Lung (tissue), 12 donors: Measurements from ENCODE around the gene KCNK13. TPM values are rescaled to one million over a fixed set of nuclear protein-coding genes. Genes with fewer than 3 reads are reported as not detected.

Experiments
- ATAC-seq: fragments of 200-7000 bp; cut with Tn5 transposase; one replicate; pipeline ENCODE4 v1.9.1; 2020; ENCODE audit warnings: moderate number of reproducible peaks; ENCODE audit not compliant: insufficient read depth, low FRiP score
- DNase-seq, 3 donors: peaks; one replicate each; pipeline ENCODE4 v3.0.0-alpha.2; 2013 to 2017
- H3K27ac ChIP-seq, 2 donors: one replicate each; pipeline ENCODE4 v1.5.1; 2013; ENCODE audit warnings: mild to moderate bottlenecking in 2 of 2, moderate library complexity in 2 of 2, control low read depth in 1 of 2, inconsistent platforms in 1 of 2, low read depth in 1 of 2, low read length in 1 of 2
- H3K27me3 ChIP-seq, 3 donors: one replicate each; pipeline ENCODE4 v1.5.1; 2013; ENCODE audit warnings: low read length in 2 of 3; ENCODE audit not compliant: control insufficient read depth in 3 of 3, insufficient read depth in 3 of 3
- H3K36me3 ChIP-seq, 4 donors: one replicate each; pipeline ENCODE4 v1.5.1; 2013; ENCODE audit warnings: low read length in 4 of 4, mild to moderate bottlenecking in 1 of 4, moderate library complexity in 1 of 4; ENCODE audit not compliant: control insufficient read depth in 4 of 4, insufficient read depth in 4 of 4
- H3K4me1 ChIP-seq, 5 donors: one replicate each; pipeline ENCODE4 v1.5.1; 2013; ENCODE audit warnings: low read length in 5 of 5, mild to moderate bottlenecking in 2 of 5, moderate library complexity in 1 of 5; ENCODE audit not compliant: control insufficient read depth in 5 of 5, insufficient read depth in 5 of 5
- H3K4me3 ChIP-seq: one replicate; pipeline ENCODE4 v1.5.1; 2013; ENCODE audit warnings: mild to moderate bottlenecking, control low read depth, moderate library complexity
- H3K9ac ChIP-seq, 2 donors: one replicate each; pipeline ENCODE4 v1.5.1; 2013; ENCODE audit warnings: low read length in 2 of 2, control low read depth in 1 of 2; ENCODE audit not compliant: insufficient read depth in 1 of 2
- H3K9me3 ChIP-seq, 4 donors: one replicate each; pipeline ENCODE4 v1.5.1; 2013; ENCODE audit warnings: low read length in 3 of 4, mild to moderate bottlenecking in 1 of 4, moderate library complexity in 1 of 4; ENCODE audit not compliant: control insufficient read depth in 4 of 4, insufficient read depth in 3 of 4
- CTCF ChIP-seq: IDR thresholded peaks from 2 replicates; pipeline ENCODE4 v1.5.1; 2012; ENCODE audit warnings: mild to moderate bottlenecking; ENCODE audit errors: control extremely low read depth, extremely low read depth
- WGBS, 2 donors: extraction: QIAGEN DNeasy Blood & Tissue Kit; methylation state at CpG; one replicate each; pipeline ENCODE4 v1.1.7; 2013; 5-methylcytosine and 5-hydroxymethylcytosine counted together
- polyA plus RNA-seq, 2 donors: library from polyadenylated mRNA; stranded (reverse); fragments of 200-250 nt; gene quantifications; one replicate each; pipeline ENCODE4 v1.2.1, GENCODE V29; 2013
- total RNA-seq, 2 donors: library from RNA; depleted of rRNA in 1 of 2; stranded (reverse); fragments of >200 nt in 1 of 2; gene quantifications; one replicate each; pipeline ENCODE4 v1.2.1, GENCODE V29; 2014 to 2021
- donor health status: control.
- donor health status: control.
- donor health status: Bipolar disorder and iron deficiency.
- donor health status: healthy.
- donor health status: DM: yes; HTN: yes; CAD: no.

Gene KCNK13
- total and polyA plus RNA-seq, 4 donors, result 0.34 to 1.4 (median 0.57) TPM

GRCh38 chr14:90060965-90061684, 669 bp upstream of the KCNK13 start:
- 1 to 2% methylated on average over 50 to 60 of the region's 60 CpGs for WGBS, 2 donors
- Histone ChIP-seq H3K4me1 (peaks cover 0 to 22% (median 0%) of the 10 kb centered on the region in 5 donors), H3K9ac (no peak overlapping the region), H3K27ac (no peak overlapping the region), H3K27me3 (peaks cover 17 to 79% (median 64%) of the 10 kb centered on the region in 3 donors), H3K9me3 (peaks cover 0 to 7% (median 0%) of the 10 kb centered on the region in 4 donors), H3K36me3 (no peaks in the 10 kb centered on the region), H3K4me3 (no peak overlapping the region)
- no peak for ATAC-seq
- TF ChIP-seq CTCF, result no peak
- peak in 1 of 3 donors; percentile 3 for DNase-seq

- peaks cover 14 to 73% (median 60%) of the 10 kb centered on the region in 3 donors for H3K27me3 ChIP-seq
- ATAC-seq (no peak), DNase-seq (peak in 2 of 3 donors; percentile 15 to 21)
- peaks cover 0 to 7% (median 0%) of the 10 kb centered on the region in 4 donors for H3K9me3 ChIP-seq
- no peak overlapping the region for H3K9ac ChIP-seq
- H3K36me3 ChIP-seq, result no peaks in the 10 kb centered on the region
- peak overlapping the region; percentile 13 for H3K4me3 ChIP-seq
- TF ChIP-seq CTCF, result no peak
- WGBS, 2 donors, result 1 to 2% methylated on average over 53 to 63 of the region's 63 CpGs
- peaks cover 0 to 22% (median 0%) of the 10 kb centered on the region in 5 donors for H3K4me1 ChIP-seq
- no peak overlapping the region for H3K27ac ChIP-seq
Measured at GRCh38 chr14:90062127-90062794, 467 bp downstream of the KCNK13 start.

- no peak for TF ChIP-seq CTCF
- peaks cover 14 to 78% (median 63%) of the 10 kb centered on the region in 3 donors for H3K27me3 ChIP-seq
- no peak overlapping the region for H3K27ac ChIP-seq
- H3K9ac ChIP-seq, result no peak overlapping the region
- ATAC-seq (no peak), DNase-seq (no peak)
- H3K4me1 ChIP-seq, result peaks cover 0 to 22% (median 0%) of the 10 kb centered on the region in 5 donors
- no peaks in the 10 kb centered on the region for H3K36me3 ChIP-seq
- WGBS, 2 donors, result 20 to 24% methylated on average over 11 of the region's 11 CpGs
- H3K9me3 ChIP-seq, result peaks cover 0 to 7% (median 0%) of the 10 kb centered on the region in 4 donors
- H3K4me3 ChIP-seq, result no peak overlapping the region
Measured at GRCh38 chr14:90062822-90063539, 1.2 kb downstream of the KCNK13 start.
